Gastroesophageal sphincter (tissue), 3 donors: ENCODE measurements around the gene CEBPZOS.

Experiments
- EP300 ChIP-seq: sonication (generic); formaldehyde crosslinking; IDR thresholded peaks from one replicate; pipeline ENCODE4 v1.6.1; 2017; ENCODE audit warnings: antibody characterized with exemption, mild to moderate bottlenecking
- POLR2A ChIP-seq, 2 donors: fragments of 450-650 bp; IDR thresholded peaks; one replicate each; pipeline ENCODE4 v1.6.1; 2017; ENCODE audit warnings: antibody characterized with exemption in 2 of 2, mild to moderate bottlenecking in 2 of 2, moderate library complexity in 1 of 2
- TF ChIP-seq, protein P1 (sequence below), 4 experiments: fragments of 200-600 bp in 2 of 4; fragments of 450-650 bp in 2 of 4; sonication (generic) in 1 of 4; IDR thresholded peaks; one replicate each; pipeline ENCODE4 v1.5.1; 2017 to 2019; ENCODE audit warnings: antibody characterized with exemption in 4 of 4, mild to moderate bottlenecking in 2 of 4, moderate library complexity in 2 of 4

DNA sequence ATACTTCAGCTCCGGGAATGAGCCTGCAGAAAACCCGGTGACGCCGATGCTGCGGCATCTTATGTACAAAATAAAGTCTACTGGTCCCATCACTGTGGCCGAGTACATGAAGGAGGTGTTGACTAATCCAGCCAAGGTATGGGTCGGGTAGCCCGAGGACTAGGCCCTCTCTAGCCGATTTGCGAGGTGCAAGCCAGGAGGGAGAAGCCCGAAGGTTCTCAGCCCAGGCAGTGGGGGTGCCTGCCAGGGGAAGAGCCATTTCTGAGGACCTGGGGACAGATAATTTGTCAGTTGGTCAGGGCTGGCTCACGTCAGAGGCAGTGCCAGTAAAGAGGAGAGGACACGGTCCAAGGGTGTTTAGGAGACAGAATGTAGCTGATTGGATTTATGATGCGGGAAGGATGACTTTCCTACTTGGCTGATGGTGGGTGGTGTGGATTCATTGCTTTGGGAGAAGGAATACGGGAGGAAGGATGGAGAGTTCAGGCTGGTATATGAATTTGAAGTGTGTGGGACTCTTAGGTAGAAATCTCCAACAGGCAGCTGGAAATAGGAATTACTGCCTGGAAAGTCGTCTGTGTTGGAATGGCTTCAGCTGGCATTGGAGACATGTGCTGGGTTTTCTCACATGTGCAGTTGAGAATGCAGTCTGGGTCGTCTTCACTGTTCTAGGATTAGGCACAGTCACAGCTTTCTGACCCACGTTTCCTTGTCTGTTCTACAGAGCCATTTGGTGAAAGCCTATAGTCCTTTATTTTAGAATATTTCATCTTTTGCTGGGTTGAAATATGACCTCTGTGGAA, 36.0 kb downstream of the CEBPZOS start:
- TF ChIP-seq, protein P1, sequence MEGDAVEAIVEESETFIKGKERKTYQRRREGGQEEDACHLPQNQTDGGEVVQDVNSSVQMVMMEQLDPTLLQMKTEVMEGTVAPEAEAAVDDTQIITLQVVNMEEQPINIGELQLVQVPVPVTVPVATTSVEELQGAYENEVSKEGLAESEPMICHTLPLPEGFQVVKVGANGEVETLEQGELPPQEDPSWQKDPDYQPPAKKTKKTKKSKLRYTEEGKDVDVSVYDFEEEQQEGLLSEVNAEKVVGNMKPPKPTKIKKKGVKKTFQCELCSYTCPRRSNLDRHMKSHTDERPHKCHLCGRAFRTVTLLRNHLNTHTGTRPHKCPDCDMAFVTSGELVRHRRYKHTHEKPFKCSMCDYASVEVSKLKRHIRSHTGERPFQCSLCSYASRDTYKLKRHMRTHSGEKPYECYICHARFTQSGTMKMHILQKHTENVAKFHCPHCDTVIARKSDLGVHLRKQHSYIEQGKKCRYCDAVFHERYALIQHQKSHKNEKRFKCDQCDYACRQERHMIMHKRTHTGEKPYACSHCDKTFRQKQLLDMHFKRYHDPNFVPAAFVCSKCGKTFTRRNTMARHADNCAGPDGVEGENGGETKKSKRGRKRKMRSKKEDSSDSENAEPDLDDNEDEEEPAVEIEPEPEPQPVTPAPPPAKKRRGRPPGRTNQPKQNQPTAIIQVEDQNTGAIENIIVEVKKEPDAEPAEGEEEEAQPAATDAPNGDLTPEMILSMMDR (IDR thresholded peaks at IDR 0.05), result no peak
- no peak for TF ChIP-seq POLR2A (IDR thresholded peaks at IDR 0.05)
- TF ChIP-seq EP300, result no peak
